ENCODE results near the gene MS4A10. TPM values are rescaled to one million over a fixed set of nuclear protein-coding genes. Genes with fewer than 3 reads are reported as not detected.
"Not testable (repeated sequence)": the region's sequence is repeated elsewhere in the genome, so short reads cannot be mapped to it uniquely, and the experiment has no call there.

MS4A10 gene
- total and polyA plus RNA-seq, 4 donors, result not detected

GRCh38 chr11:60756307-60757032, 28.7 kb upstream of the MS4A10 start, which contains the start of gene MS4A15:
TSS of gene MS4A15 (plus strand) at chr11:60756867. CDS start at chr11:60763734, 6,867 bp downstream.
- TF ChIP-seq HNF4G (IDR thresholded peaks at IDR 0.05) (no peak), RAD21 (IDR thresholded peaks at IDR 0.05) (peak in 1 of 2 donors; percentile 52)
- TF ChIP-seq, protein P1, sequence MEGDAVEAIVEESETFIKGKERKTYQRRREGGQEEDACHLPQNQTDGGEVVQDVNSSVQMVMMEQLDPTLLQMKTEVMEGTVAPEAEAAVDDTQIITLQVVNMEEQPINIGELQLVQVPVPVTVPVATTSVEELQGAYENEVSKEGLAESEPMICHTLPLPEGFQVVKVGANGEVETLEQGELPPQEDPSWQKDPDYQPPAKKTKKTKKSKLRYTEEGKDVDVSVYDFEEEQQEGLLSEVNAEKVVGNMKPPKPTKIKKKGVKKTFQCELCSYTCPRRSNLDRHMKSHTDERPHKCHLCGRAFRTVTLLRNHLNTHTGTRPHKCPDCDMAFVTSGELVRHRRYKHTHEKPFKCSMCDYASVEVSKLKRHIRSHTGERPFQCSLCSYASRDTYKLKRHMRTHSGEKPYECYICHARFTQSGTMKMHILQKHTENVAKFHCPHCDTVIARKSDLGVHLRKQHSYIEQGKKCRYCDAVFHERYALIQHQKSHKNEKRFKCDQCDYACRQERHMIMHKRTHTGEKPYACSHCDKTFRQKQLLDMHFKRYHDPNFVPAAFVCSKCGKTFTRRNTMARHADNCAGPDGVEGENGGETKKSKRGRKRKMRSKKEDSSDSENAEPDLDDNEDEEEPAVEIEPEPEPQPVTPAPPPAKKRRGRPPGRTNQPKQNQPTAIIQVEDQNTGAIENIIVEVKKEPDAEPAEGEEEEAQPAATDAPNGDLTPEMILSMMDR (IDR thresholded peaks at IDR 0.05; ENCODE audit: low read depth, low read length, missing input control), result peak; percentile 26
- DNase-seq (ENCODE audit: low spot score), result no peak
- Histone ChIP-seq H3K36me3 (ENCODE audit: control insufficient read depth in 4 of 4, insufficient read depth in 3 of 4, low read depth in 1 of 4, low read length in 3 of 4) (no peaks in the 10 kb centered on the region), H3K4me1 (ENCODE audit: control insufficient read depth in 4 of 4, insufficient read depth in 4 of 4, low read length in 3 of 4) (no peaks in the 10 kb centered on the region), H3K27me3 (ENCODE audit: control insufficient read depth in 4 of 4, insufficient read depth in 4 of 4, low read length in 3 of 4) (peaks cover 0 to 4% (median 0%) of the 10 kb centered on the region in 4 donors), H3K9ac (ENCODE audit: low read depth in 1 of 2, low read length in 2 of 2) (no peak within 1 kb of the TSS), H3K4me3 (ENCODE audit: low read depth in 1 of 3, low read length in 3 of 3) (no peak within 1 kb of the TSS), H3K27ac (ENCODE audit: low read depth in 1 of 2, low read length in 2 of 2) (no peak within 1 kb of the TSS), H3K9me3 (ENCODE audit: control insufficient read depth in 4 of 4, low read length in 3 of 4) (no peaks in the 10 kb centered on the region)
- 52% methylated on average over 14 of the region's 14 CpGs for WGBS

- Histone ChIP-seq H3K4me3 (ENCODE audit: low read depth in 1 of 3, low read length in 3 of 3) (no peak overlapping the region), H3K27me3 (ENCODE audit: control insufficient read depth in 4 of 4, insufficient read depth in 4 of 4, low read length in 3 of 4) (peaks cover 0 to 4% (median 0%) of the 10 kb centered on the region in 4 donors), H3K27ac (ENCODE audit: low read depth in 1 of 2, low read length in 2 of 2) (no peak overlapping the region), H3K36me3 (ENCODE audit: control insufficient read depth in 4 of 4, insufficient read depth in 3 of 4, low read depth in 1 of 4, low read length in 3 of 4) (no peaks in the 10 kb centered on the region), H3K9me3 (ENCODE audit: control insufficient read depth in 4 of 4, low read length in 3 of 4) (no peaks in the 10 kb centered on the region), H3K4me1 (ENCODE audit: control insufficient read depth in 4 of 4, insufficient read depth in 4 of 4, low read length in 3 of 4) (no peaks in the 10 kb centered on the region), H3K9ac (ENCODE audit: low read depth in 1 of 2, low read length in 2 of 2) (no peak overlapping the region)
- no peak for DNase-seq (ENCODE audit: low spot score)
- TF ChIP-seq RXRA (IDR thresholded peaks at IDR 0.05) (no peak), GABPA (IDR thresholded peaks at IDR 0.05 in 1 of 2, conservative IDR thresholded peaks at IDR 0.05 in 1 of 2) (no peak), FOXA2 (IDR thresholded peaks at IDR 0.05) (no peak), EGR1 (IDR thresholded peaks at IDR 0.05; ENCODE audit: low read depth in 2 of 2) (no peak), NR2F2 (IDR thresholded peaks at IDR 0.05) (no peak), TAF1 (conservative IDR thresholded peaks at IDR 0.05) (no peak), JUND (IDR thresholded peaks at IDR 0.05) (no peak), HNF4A (conservative IDR thresholded peaks at IDR 0.05) (no peak), REST (IDR thresholded peaks at IDR 0.05) (no peak), ZBTB33 (IDR thresholded peaks at IDR 0.05) (no peak)
- TF ChIP-seq, protein P2, sequence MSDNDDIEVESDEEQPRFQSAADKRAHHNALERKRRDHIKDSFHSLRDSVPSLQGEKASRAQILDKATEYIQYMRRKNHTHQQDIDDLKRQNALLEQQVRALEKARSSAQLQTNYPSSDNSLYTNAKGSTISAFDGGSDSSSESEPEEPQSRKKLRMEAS (IDR thresholded peaks at IDR 0.05), result no peak
- TF ChIP-seq, protein P3, sequence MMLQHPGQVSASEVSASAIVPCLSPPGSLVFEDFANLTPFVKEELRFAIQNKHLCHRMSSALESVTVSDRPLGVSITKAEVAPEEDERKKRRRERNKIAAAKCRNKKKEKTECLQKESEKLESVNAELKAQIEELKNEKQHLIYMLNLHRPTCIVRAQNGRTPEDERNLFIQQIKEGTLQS (IDR thresholded peaks at IDR 0.05), result no peak
- WGBS, result 89% methylated on average over 19 of the region's 19 CpGs
These were observed 27.8 kb upstream of the MS4A10 start for GRCh38 chr11:60757231-60757800.

- not testable (repeated sequence) for DNase-seq (ENCODE audit: low spot score); H3K27me3 ChIP-seq (ENCODE audit: control insufficient read depth in 4 of 4, insufficient read depth in 4 of 4, low read length in 3 of 4); H3K4me3 ChIP-seq (ENCODE audit: low read depth in 1 of 3, low read length in 3 of 3); H3K9me3 ChIP-seq (ENCODE audit: control insufficient read depth in 4 of 4, low read length in 3 of 4); H3K4me1 ChIP-seq (ENCODE audit: control insufficient read depth in 4 of 4, insufficient read depth in 4 of 4, low read length in 3 of 4); H3K9ac ChIP-seq (ENCODE audit: low read depth in 1 of 2, low read length in 2 of 2); H3K27ac ChIP-seq (ENCODE audit: low read depth in 1 of 2, low read length in 2 of 2); H3K36me3 ChIP-seq (ENCODE audit: control insufficient read depth in 4 of 4, insufficient read depth in 3 of 4, low read depth in 1 of 4, low read length in 3 of 4)
- 94% methylated on average over 4 of the region's 4 CpGs for WGBS
These were observed 26.5 kb upstream of the MS4A10 start for GRCh38 chr11:60758671-60759070.
